Effector memory CD4-positive, alpha-beta T cell (primary cell): ENCODE results near the gene JSRP1.

Experiments used
- DNase-seq, 3 donors: peaks; one replicate each; pipeline ENCODE4 v3.0.0-alpha.2; 2020
- H3K27ac ChIP-seq: 2 replicates; pipeline ENCODE4 v1.7.0; 2013; ENCODE audit warnings: mild to moderate bottlenecking, low read length, moderate library complexity; ENCODE audit not compliant: insufficient read depth, poor library complexity, severe bottlenecking
- H3K27me3 ChIP-seq: replicated peaks from 2 replicates; pipeline ENCODE4 v1.7.0; 2013; ENCODE audit warnings: mild to moderate bottlenecking, low read length; ENCODE audit not compliant: insufficient read depth, control insufficient read depth, poor library complexity, severe bottlenecking
- H3K36me3 ChIP-seq: 2 replicates; pipeline ENCODE4 v1.7.0; 2013; ENCODE audit warnings: mild to moderate bottlenecking, low read length, moderate library complexity; ENCODE audit not compliant: control insufficient read depth, insufficient read depth
- H3K4me1 ChIP-seq: 2 replicates; pipeline ENCODE4 v1.7.0; 2013; ENCODE audit warnings: low read length, mild to moderate bottlenecking; ENCODE audit not compliant: control insufficient read depth, insufficient read depth, poor library complexity, severe bottlenecking
- H3K4me3 ChIP-seq: 2 replicates; pipeline ENCODE4 v1.7.0; 2013; ENCODE audit warnings: low read length, low read depth, mild to moderate bottlenecking; ENCODE audit not compliant: insufficient read depth, poor library complexity, severe bottlenecking
- H3K9me3 ChIP-seq: 2 replicates; pipeline ENCODE4 v1.7.0; 2013; ENCODE audit warnings: mild to moderate bottlenecking, low read length, moderate library complexity; ENCODE audit not compliant: control insufficient read depth

The JSRP1 gene

GRCh38 chr19:2266183-2266993 lies 10.2 kb upstream of the JSRP1 start:
- Histone ChIP-seq H3K4me3 (no peak overlapping the region), H3K9me3 (no peaks in the 10 kb centered on the region), H3K4me1 (peaks cover under 1% of the 10 kb centered on the region), H3K27me3 (no peaks in the 10 kb centered on the region), H3K27ac (no peak overlapping the region), H3K36me3 (peaks cover 6% of the 10 kb centered on the region)
- no peak for DNase-seq

GRCh38 chr19:2261438-2262172 lies 5.4 kb upstream of the JSRP1 start:
- H3K4me1 ChIP-seq = peaks cover 22% of the 10 kb centered on the region
- no peaks in the 10 kb centered on the region for H3K27me3 ChIP-seq
- H3K4me3 ChIP-seq = no peak overlapping the region
- no peak overlapping the region for H3K27ac ChIP-seq
- H3K9me3 ChIP-seq = no peaks in the 10 kb centered on the region
- no peaks in the 10 kb centered on the region for H3K36me3 ChIP-seq
- DNase-seq = peak in 1 of 3 donors; percentile 46

GRCh38 chr19:2260341-2260805 lies 4.2 kb upstream of the JSRP1 start:
- Histone ChIP-seq H3K4me1 (peaks cover 22% of the 10 kb centered on the region), H3K9me3 (no peaks in the 10 kb centered on the region), H3K36me3 (no peaks in the 10 kb centered on the region), H3K27ac (peak overlapping the region; percentile 32), H3K4me3 (no peak overlapping the region), H3K27me3 (no peaks in the 10 kb centered on the region)
- no peak for DNase-seq

GRCh38 chr19:2259336-2259735 lies 3.1 kb upstream of the JSRP1 start:
- Histone ChIP-seq H3K4me1 (peaks cover 22% of the 10 kb centered on the region), H3K27ac (no peak overlapping the region), H3K9me3 (no peaks in the 10 kb centered on the region), H3K27me3 (no peaks in the 10 kb centered on the region), H3K36me3 (no peaks in the 10 kb centered on the region), H3K4me3 (no peak overlapping the region)
- DNase-seq = no peak

GRCh38 chr19:2255112-2255845 lies 938 bp downstream of the JSRP1 start:
- H3K36me3 ChIP-seq = no peaks in the 10 kb centered on the region
- H3K9me3 ChIP-seq = no peaks in the 10 kb centered on the region
- H3K4me3 ChIP-seq = no peak overlapping the region
- H3K27ac ChIP-seq = no peak overlapping the region
- H3K27me3 ChIP-seq = peaks cover 18% of the 10 kb centered on the region
- peaks cover 52% of the 10 kb centered on the region for H3K4me1 ChIP-seq
- no peak for DNase-seq

- no peak for DNase-seq
- no peaks in the 10 kb centered on the region for H3K9me3 ChIP-seq
- no peak overlapping the region for H3K4me3 ChIP-seq
- peaks cover 51% of the 10 kb centered on the region for H3K4me1 ChIP-seq
- H3K36me3 ChIP-seq = no peaks in the 10 kb centered on the region
- no peak overlapping the region for H3K27ac ChIP-seq
- H3K27me3 ChIP-seq = peaks cover 24% of the 10 kb centered on the region
Measured at GRCh38 chr19:2254064-2254872, 1.9 kb downstream of the JSRP1 start.

GRCh38 chr19:2253106-2254063 lies 2.8 kb downstream of the JSRP1 start:
- Histone ChIP-seq H3K9me3 (no peaks in the 10 kb centered on the region), H3K4me3 (peak overlapping the region; percentile 53), H3K4me1 (peaks cover 46% of the 10 kb centered on the region), H3K27ac (no peak overlapping the region), H3K27me3 (peaks cover 24% of the 10 kb centered on the region), H3K36me3 (peaks cover 4% of the 10 kb centered on the region)
- no peak for DNase-seq

GRCh38 chr19:2252797-2253105 lies 3.5 kb downstream of the JSRP1 start:
- no peak for DNase-seq
- Histone ChIP-seq H3K4me1 (peaks cover 43% of the 10 kb centered on the region), H3K4me3 (peak overlapping the region; percentile 53), H3K27me3 (peaks cover 24% of the 10 kb centered on the region), H3K9me3 (no peaks in the 10 kb centered on the region), H3K36me3 (peaks cover 11% of the 10 kb centered on the region), H3K27ac (no peak overlapping the region)
